K562 (cell line): Measurements from ENCODE around the gene SCEL. TPM values are rescaled to one million over a fixed set of nuclear protein-coding genes. Genes with fewer than 3 reads are reported as not detected.

Experiments
- ATAC-seq: fragments of 200-7000 bp; cut with Tn5 transposase; 3 replicates; pipeline ENCODE4 v1.9.1; 2020; ENCODE audit warnings: moderate library complexity
- BruUV-seq: library from RNA; stranded (reverse); fragments of 400-500 nt; replicated peaks from 2 replicates; lab custom pipeline; 2021; lab: Mats Ljungman, UMichigan
- CTCF ChIA-PET: fragments of 300-600 bp; formaldehyde crosslinking; extraction: SDS; loops from one replicate; lab custom pipeline; 2021; ENCODE audit warnings: low intra/inter-chr PET ratio; lab: Yijun Ruan, JAX
- POLR2A ChIA-PET: fragments of 300-600, 350-650 bp; sonication (Branson Sonifier 250); formaldehyde crosslinking; extraction: SDS; loops from one replicate; lab custom pipeline; 2021; ENCODE audit warnings: antibody characterized with exemption, inconsistent platforms; lab: Yijun Ruan, JAX
- DNase-seq, 4 experiments: peaks; one replicate each; pipeline versions ENCODE4 v3.0.0 to v3.0.0-alpha.2; 2011 to 2018; ENCODE audit warnings: low spot score in 3 of 4, mixed read lengths in 3 of 4; ENCODE audit errors: extremely low read depth in 1 of 4
- FAIRE-seq: peaks from 2 replicates; lab custom pipeline; 2011; peaks lifted over from hg19 to GRCh38; lab: Jason Lieb, UNC
- H2AFZ ChIP-seq: 2 replicates; pipeline ENCODE4 v1.6.0; 2011; ENCODE audit warnings: low read depth, low read length, control low read depth, inconsistent platforms
- H3K27ac ChIP-seq: fragments of 200-600 bp; 3 replicates; pipeline ENCODE4 v1.8.0; 2011; ENCODE audit warnings: low read depth, mild to moderate bottlenecking, control low read depth, inconsistent platforms, low read length, moderate library complexity, mixed read lengths; ENCODE audit errors: extremely low read depth
- H3K27me3 ChIP-seq, 2 experiments: fragments of 300-600 bp in 1 of 2; 2 replicates in 1 of 2; 3 replicates in 1 of 2; pipeline versions ENCODE4 v1.6.0 to v1.8.0; 2011; ENCODE audit warnings: inconsistent platforms in 2 of 2, low read length in 2 of 2, mild to moderate bottlenecking in 1 of 2, mixed read lengths in 1 of 2, moderate library complexity in 1 of 2; ENCODE audit not compliant: control insufficient read depth in 2 of 2, insufficient read depth in 2 of 2
- H3K36me3 ChIP-seq: fragments of 300-600 bp; 3 replicates; pipeline ENCODE4 v1.8.0; 2011; ENCODE audit warnings: mild to moderate bottlenecking, low read length, inconsistent platforms; ENCODE audit not compliant: control insufficient read depth, insufficient read depth
- H3K4me1 ChIP-seq, 2 experiments: fragments of 200-600 bp in 1 of 2; replicated peaks in 1 of 2; 2 replicates in 1 of 2; 3 replicates in 1 of 2; pipeline versions ENCODE4 v1.5.1 to v1.8.0; 2011; ENCODE audit warnings: inconsistent platforms in 2 of 2, low read length in 2 of 2, mild to moderate bottlenecking in 1 of 2, mixed read lengths in 1 of 2, moderate library complexity in 1 of 2; ENCODE audit not compliant: control insufficient read depth in 2 of 2, insufficient read depth in 2 of 2
- H3K4me2 ChIP-seq: 2 replicates; pipeline ENCODE4 v1.6.1; 2011; ENCODE audit warnings: low read length, control low read depth, inconsistent platforms, mixed read lengths; ENCODE audit not compliant: insufficient read depth
- H3K4me3 ChIP-seq: fragments of 200-600 bp; sonication (generic), shearing (Covaris generic); 2 replicates; pipeline ENCODE4 v1.5.1; 2016; ENCODE audit warnings: control low read depth, inconsistent platforms
- H3K79me2 ChIP-seq: fragments of 200-600 bp; 3 replicates; pipeline ENCODE4 v1.8.0; 2011; ENCODE audit warnings: low read length, inconsistent platforms; ENCODE audit not compliant: control insufficient read depth, insufficient read depth
- H3K9ac ChIP-seq, 2 experiments: 2 replicates each; pipeline versions ENCODE4 v1.6.0 to v1.6.1; 2011; ENCODE audit warnings: low read depth in 2 of 2, low read length in 2 of 2, control low read depth in 1 of 2, inconsistent platforms in 1 of 2, mild to moderate bottlenecking in 1 of 2, mixed read lengths in 1 of 2; ENCODE audit not compliant: insufficient read depth in 1 of 2
- H3K9me1 ChIP-seq: one replicate; pipeline ENCODE4 v1.6.0; 2011; ENCODE audit warnings: inconsistent platforms, mild to moderate bottlenecking, low read length, moderate library complexity; ENCODE audit not compliant: control insufficient read depth, insufficient read depth
- H3K9me3 ChIP-seq: replicated peaks from 2 replicates; pipeline ENCODE4 v1.5.1; 2011; ENCODE audit warnings: low read depth, low read length, inconsistent platforms; ENCODE audit not compliant: control insufficient read depth, insufficient read depth
- H4K20me1 ChIP-seq: replicated peaks from 2 replicates; pipeline ENCODE4 v1.6.1; 2011; ENCODE audit warnings: low read length, inconsistent platforms, mixed read lengths; ENCODE audit not compliant: control insufficient read depth, insufficient read depth
- CREBBP ChIP-seq: IDR thresholded peaks from one replicate; pipeline ENCODE4 v1.6.1; 2012; ENCODE audit warnings: low read depth, mild to moderate bottlenecking, control low read depth, inconsistent platforms, low read length
- LCOR ChIP-seq: sonication (generic); formaldehyde crosslinking; IDR thresholded peaks from 2 replicates; pipeline ENCODE4 v1.8.0; 2022; ENCODE audit warnings: mild to moderate bottlenecking, missing genetic modification reagents
- PPARD ChIP-seq: fragments of 250-450 bp; sonication (Bioruptor Pico); IDR thresholded peaks from 2 replicates; pipeline ENCODE4 v1.8.0; 2022; ENCODE audit warnings: inconsistent platforms, mild to moderate bottlenecking, moderate library complexity
- RBM15 ChIP-seq: fragments of 200-400 bp; formaldehyde crosslinking; IDR thresholded peaks from 2 replicates; pipeline ENCODE4 v1.6.1; 2018; ENCODE audit warnings: mild to moderate bottlenecking, low read length, moderate library complexity; ENCODE audit not compliant: insufficient read depth
- SIN3B ChIP-seq: fragments of 450-650 bp; IDR thresholded peaks from 2 replicates; pipeline ENCODE4 v1.6.1; 2017; ENCODE audit warnings: low read depth, mild to moderate bottlenecking, moderate library complexity
- SP1 ChIP-seq: sonication (generic); formaldehyde crosslinking; IDR thresholded peaks from 2 replicates; pipeline ENCODE4 v1.8.1; 2022; ENCODE audit warnings: mild to moderate bottlenecking, missing genetic modification reagents
- TAF1 ChIP-seq: IDR thresholded peaks from 2 replicates; pipeline ENCODE4 v1.6.1; 2011; ENCODE audit warnings: mild to moderate bottlenecking, low read length, moderate library complexity; ENCODE audit not compliant: insufficient read depth, control insufficient read depth, severe bottlenecking; ENCODE audit errors: extremely low read depth
- YBX1 ChIP-seq: fragments of 450-650 bp; IDR thresholded peaks from 2 replicates; pipeline ENCODE4 v1.7.1; 2016; ENCODE audit warnings: mild to moderate bottlenecking
- ZBTB8A ChIP-seq: fragments of 450-650 bp; IDR thresholded peaks from 2 replicates; pipeline ENCODE4 v1.6.1; 2018; ENCODE audit warnings: mild to moderate bottlenecking, moderate library complexity; ENCODE audit not compliant: partially characterized antibody
- WGBS: fragments of 100-300 bp; shearing (Covaris generic); methylation state at CpG from one replicate; pipeline ENCODE4 v1.1.6; 2016; ENCODE audit warnings: low coverage, mixed read lengths; ENCODE audit not compliant: insufficient coverage; ENCODE audit errors: missing lambda C conversion rate; 5-methylcytosine and 5-hydroxymethylcytosine counted together
- in situ Hi-C: fragments of 300-500 bp; cut with MboI; formaldehyde crosslinking; loops from 4 replicates; pipeline ENCODE4 v1.15.0; 2018; ENCODE audit warnings: inconsistent platforms, mixed read lengths
- intact Hi-C: fragments of 100-400 bp; cut with micrococcal nuclease; formaldehyde crosslinking; loops from 2 replicates; pipeline ENCODE4 v1.14.2; 2022
- polyA plus RNA-seq, 8 experiments: library from polyadenylated mRNA; depleted of rRNA in 4 of 8; stranded (reverse) in 5 of 8; unstranded in 3 of 8; fragments of >200 nt; fragmentation: Nextera tagmentation in 2 of 8; fragmentation: Illumina TruSeq in 1 of 8; extraction: Ambion mirVana in 2 of 8; extraction: Trizol in 1 of 8; gene quantifications; 2 replicates each; pipeline versions ENCODE4 v1.2.1 to v1.2.3, GENCODE V29; 2011 to 2014; ENCODE audit warnings: inconsistent platforms in 1 of 8, missing spikeins in 1 of 8
- total RNA-seq, 7 experiments: library from RNA; depleted of rRNA in 6 of 7; stranded (reverse); fragments of >200 nt in 6 of 7; fragmentation: Illumina TruSeq in 2 of 7; extraction: Trizol in 2 of 7; gene quantifications; 2 replicates each; pipeline versions ENCODE4 v1.2.1 to v1.2.3, GENCODE V29; 2011 to 2021; ENCODE audit warnings: low replicate concordance in 1 of 7
- TF ChIP-seq, protein P1 (sequence below): sonication (generic); formaldehyde crosslinking; IDR thresholded peaks from 2 replicates; pipeline ENCODE4 v1.8.1; 2022; ENCODE audit warnings: missing genetic modification reagents
- TF ChIP-seq, protein P2 (sequence below): IDR thresholded peaks from 3 replicates; pipeline ENCODE4 v1.6.1; 2011; ENCODE audit warnings: borderline replicate concordance, mild to moderate bottlenecking; ENCODE audit not compliant: insufficient read length, insufficient read depth
- TF ChIP-seq, protein P3 (sequence below), 2 experiments: fragments of 200-800 bp in 1 of 2; sonication (Bioruptor generic) in 1 of 2; sonication (generic) in 1 of 2; formaldehyde crosslinking in 1 of 2; IDR thresholded peaks in 1 of 2; conservative IDR thresholded peaks in 1 of 2; 2 replicates each; pipeline versions ENCODE4 v1.5.0 to v1.6.1; 2016 to 2020; ENCODE audit warnings: missing compliant biosample characterization in 1 of 2, missing genetic modification characterization in 1 of 2, missing genetic modification reagents in 1 of 2
- TF ChIP-seq, protein P4 (sequence below): fragments of 450-650 bp; IDR thresholded peaks from 2 replicates; pipeline ENCODE4 v1.6.1; 2018; ENCODE audit not compliant: partially characterized antibody

SCEL gene
- total and polyA plus RNA-seq, 9 of the 15 experiments (the other 6 are each of a cell fraction or from before 2014, with no cell fraction given) = not detected

DNA sequence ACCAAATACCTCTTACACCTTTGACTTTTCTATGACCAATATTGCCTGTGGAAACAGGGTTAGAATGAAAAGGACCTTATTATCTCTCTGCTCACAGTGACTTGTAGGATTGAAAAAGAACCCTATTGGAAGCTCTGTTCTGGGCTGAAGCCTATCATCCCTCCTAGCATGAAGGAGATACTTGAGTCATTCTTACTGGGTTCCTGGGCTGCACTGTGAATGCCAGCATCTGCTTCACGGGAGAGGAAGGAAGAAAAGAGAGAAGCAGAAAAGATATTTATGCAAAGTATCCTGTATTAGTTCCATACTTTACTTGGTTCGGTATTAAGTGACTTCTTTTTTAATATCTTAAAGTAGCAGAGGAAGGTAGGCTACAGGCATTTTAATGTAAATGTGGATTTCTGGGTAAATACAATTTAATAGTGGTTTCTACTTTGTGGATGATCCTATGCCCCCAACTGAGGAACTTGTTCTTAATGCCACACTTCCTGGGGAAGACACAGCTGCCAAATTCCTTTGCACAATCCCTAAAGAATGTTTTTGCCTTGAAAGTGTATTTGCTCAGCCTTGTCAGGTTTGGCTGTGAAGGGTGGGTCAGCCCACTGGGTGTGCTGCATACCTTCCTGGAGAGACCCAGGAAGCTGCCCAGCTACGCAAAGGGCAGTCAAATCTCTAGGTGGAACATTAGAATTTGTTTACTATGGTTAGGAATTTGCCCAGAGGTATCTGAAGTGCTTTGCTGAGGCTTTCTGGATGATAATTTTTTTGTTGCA, 13.7 kb upstream of the SCEL start:
- FAIRE-seq (no peak), DNase-seq (no peak), ATAC-seq (no peak)
- in situ Hi-C loops (no loop called here), intact Hi-C loops (no loop called here)
- H4K20me1 ChIP-seq = no peaks in the 10 kb centered on the region
- H3K9me1 ChIP-seq = no peaks in the 10 kb centered on the region
- ChIA-PET CTCF (no interaction called here), POLR2A (no interaction called here)
- H3K4me3 ChIP-seq = no peak overlapping the region
- H3K36me3 ChIP-seq = no peaks in the 10 kb centered on the region
- 0% methylated on average over 3 of the region's 3 CpGs for WGBS
- H3K4me2 ChIP-seq = no peak overlapping the region
- no peaks in the 10 kb centered on the region for H3K9me3 ChIP-seq
- H3K9ac ChIP-seq = no peak overlapping the region
- H3K27me3 ChIP-seq = no peaks in the 10 kb centered on the region
- H2AFZ ChIP-seq = no peak overlapping the region
- BruUV-seq = no TSS peak
- no peak overlapping the region for H3K27ac ChIP-seq
- no peaks in the 10 kb centered on the region for H3K79me2 ChIP-seq
- no peaks in the 10 kb centered on the region for H3K4me1 ChIP-seq
- no peak for TF ChIP-seq RBM15
- no peak for TF ChIP-seq LCOR (CRISPR knock-in tag)
- TF ChIP-seq, protein P1, sequence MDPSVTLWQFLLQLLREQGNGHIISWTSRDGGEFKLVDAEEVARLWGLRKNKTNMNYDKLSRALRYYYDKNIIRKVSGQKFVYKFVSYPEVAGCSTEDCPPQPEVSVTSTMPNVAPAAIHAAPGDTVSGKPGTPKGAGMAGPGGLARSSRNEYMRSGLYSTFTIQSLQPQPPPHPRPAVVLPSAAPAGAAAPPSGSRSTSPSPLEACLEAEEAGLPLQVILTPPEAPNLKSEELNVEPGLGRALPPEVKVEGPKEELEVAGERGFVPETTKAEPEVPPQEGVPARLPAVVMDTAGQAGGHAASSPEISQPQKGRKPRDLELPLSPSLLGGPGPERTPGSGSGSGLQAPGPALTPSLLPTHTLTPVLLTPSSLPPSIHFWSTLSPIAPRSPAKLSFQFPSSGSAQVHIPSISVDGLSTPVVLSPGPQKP (CRISPR knock-in tag) = no peak
- no peak for TF ChIP-seq YBX1
- TF ChIP-seq SIN3B = no peak
- TF ChIP-seq, protein P2, sequence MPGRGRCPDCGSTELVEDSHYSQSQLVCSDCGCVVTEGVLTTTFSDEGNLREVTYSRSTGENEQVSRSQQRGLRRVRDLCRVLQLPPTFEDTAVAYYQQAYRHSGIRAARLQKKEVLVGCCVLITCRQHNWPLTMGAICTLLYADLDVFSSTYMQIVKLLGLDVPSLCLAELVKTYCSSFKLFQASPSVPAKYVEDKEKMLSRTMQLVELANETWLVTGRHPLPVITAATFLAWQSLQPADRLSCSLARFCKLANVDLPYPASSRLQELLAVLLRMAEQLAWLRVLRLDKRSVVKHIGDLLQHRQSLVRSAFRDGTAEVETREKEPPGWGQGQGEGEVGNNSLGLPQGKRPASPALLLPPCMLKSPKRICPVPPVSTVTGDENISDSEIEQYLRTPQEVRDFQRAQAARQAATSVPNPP = no peak
- TF ChIP-seq CREBBP = no peak
- no peak for TF ChIP-seq SP1 (CRISPR knock-in tag)
- no peak for TF ChIP-seq TAF1
- TF ChIP-seq, protein P3, sequence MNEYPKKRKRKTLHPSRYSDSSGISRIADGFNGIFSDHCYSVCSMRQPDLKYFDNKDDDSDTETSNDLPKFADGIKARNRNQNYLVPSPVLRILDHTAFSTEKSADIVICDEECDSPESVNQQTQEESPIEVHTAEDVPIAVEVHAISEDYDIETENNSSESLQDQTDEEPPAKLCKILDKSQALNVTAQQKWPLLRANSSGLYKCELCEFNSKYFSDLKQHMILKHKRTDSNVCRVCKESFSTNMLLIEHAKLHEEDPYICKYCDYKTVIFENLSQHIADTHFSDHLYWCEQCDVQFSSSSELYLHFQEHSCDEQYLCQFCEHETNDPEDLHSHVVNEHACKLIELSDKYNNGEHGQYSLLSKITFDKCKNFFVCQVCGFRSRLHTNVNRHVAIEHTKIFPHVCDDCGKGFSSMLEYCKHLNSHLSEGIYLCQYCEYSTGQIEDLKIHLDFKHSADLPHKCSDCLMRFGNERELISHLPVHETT (CRISPR knock-in tag; conservative IDR thresholded peaks at IDR 0.05 in 1 of 2, IDR thresholded peaks at IDR 0.05 in 1 of 2) = no peak
- no peak for TF ChIP-seq PPARD (CRISPR knock-in tag)
- TF ChIP-seq, protein P4, sequence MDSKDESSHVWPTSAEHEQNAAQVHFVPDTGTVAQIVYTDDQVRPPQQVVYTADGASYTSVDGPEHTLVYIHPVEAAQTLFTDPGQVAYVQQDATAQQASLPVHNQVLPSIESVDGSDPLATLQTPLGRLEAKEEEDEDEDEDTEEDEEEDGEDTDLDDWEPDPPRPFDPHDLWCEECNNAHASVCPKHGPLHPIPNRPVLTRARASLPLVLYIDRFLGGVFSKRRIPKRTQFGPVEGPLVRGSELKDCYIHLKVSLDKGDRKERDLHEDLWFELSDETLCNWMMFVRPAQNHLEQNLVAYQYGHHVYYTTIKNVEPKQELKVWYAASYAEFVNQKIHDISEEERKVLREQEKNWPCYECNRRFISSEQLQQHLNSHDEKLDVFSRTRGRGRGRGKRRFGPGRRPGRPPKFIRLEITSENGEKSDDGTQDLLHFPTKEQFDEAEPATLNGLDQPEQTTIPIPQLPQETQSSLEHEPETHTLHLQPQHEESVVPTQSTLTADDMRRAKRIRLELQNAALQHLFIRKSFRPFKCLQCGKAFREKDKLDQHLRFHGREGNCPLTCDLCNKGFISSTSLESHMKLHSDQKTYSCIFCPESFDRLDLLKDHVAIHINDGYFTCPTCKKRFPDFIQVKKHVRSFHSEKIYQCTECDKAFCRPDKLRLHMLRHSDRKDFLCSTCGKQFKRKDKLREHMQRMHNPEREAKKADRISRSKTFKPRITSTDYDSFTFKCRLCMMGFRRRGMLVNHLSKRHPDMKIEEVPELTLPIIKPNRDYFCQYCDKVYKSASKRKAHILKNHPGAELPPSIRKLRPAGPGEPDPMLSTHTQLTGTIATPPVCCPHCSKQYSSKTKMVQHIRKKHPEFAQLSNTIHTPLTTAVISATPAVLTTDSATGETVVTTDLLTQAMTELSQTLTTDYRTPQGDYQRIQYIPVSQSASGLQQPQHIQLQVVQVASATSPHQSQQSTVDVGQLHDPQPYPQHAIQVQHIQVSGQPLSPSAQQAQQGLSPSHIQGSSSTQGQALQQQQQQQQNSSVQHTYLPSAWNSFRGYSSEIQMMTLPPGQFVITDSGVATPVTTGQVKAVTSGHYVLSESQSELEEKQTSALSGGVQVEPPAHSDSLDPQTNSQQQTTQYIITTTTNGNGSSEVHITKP = no peak
- TF ChIP-seq ZBTB8A = no peak
